Endometrium (tissue), 2 donors: ENCODE data around the gene MSRB2.
"Not testable (repeated sequence)": the region's sequence is repeated elsewhere in the genome, so short reads cannot be mapped to it uniquely, and the experiment has no call there.

Experiments used
- FAIRE-seq: peaks from 2 replicates; lab custom pipeline; 2012; peaks lifted over from hg19 to GRCh38; lab: Jason Lieb, UNC
- donor health status: control.
- donor health status: control.

Gene MSRB2

DNA sequence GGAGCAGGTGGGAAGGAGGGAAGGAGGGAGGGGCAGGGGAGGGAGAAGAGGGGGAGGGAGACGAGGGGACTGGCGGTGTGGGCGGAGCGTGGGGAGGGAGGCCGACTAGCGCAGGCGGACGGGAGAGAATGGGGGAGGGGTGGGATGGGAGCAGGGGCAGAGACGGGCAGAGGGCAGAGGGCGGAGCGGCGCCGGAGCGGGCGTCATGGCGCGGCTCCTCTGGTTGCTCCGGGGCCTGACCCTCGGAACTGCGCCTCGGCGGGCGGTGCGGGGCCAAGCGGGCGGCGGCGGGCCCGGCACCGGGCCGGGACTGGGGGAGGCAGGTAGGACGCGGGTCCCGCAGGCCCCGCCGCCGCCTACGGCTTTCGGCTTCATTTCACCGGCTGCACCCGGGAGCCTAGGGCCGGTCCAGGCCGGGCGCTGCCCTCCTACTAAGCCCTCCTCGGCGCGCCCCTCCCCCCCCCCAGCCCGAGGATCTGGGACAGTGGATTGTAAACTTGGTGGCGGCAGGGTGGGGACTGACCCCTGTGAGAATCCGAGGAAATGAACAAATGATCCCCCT is at the start of gene MSRB2:
MSRB2 (plus strand) TSS at position 176 of the 562 bp plus-strand sequence; CDS start at position 206, 30 bp downstream.
- FAIRE-seq = no peak

DNA sequence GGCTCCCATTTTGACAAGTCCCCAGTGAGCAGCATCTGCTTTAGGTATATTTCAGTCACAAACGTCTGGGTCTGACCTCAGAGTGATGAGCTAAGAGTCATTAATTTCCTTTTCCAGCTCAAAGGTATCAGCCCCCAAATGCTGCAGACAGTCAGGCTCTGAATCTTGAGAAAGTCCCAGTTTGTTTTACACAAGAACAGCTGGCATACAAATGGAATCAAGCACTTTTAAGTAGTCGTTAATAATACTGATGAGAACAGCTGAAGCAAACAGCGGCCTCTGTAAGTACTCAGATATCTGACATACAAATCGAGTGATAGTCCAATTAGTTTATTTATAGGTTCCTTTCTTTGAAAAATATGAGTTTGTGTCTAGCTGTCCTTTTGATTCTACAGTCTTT is 49.4 kb upstream of the MSRB2 start:
- FAIRE-seq = no peak

- no peak for FAIRE-seq
Observed at GRCh38 chr10:23047201-23048050, 48.0 kb upstream of the MSRB2 start.

DNA sequence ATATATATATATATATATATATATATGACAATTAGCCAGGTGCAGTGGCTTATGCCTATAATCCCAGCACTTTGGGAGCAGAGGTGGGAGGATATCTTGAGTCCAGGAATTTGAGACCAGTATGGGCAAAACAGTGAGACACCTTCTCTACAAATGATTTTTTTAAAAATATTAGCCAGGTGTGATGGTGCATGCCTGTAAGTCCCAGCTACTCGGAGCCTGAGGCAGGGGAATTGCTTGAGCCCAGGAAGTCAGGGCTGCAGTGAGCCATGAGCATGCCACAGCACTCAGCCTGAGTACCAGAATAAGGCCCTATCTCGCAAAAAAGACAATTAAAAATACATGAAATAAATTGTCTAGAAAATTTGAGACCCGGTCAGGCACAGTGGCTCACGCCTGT is 47.2 kb upstream of the MSRB2 start:
- FAIRE-seq = no peak

DNA sequence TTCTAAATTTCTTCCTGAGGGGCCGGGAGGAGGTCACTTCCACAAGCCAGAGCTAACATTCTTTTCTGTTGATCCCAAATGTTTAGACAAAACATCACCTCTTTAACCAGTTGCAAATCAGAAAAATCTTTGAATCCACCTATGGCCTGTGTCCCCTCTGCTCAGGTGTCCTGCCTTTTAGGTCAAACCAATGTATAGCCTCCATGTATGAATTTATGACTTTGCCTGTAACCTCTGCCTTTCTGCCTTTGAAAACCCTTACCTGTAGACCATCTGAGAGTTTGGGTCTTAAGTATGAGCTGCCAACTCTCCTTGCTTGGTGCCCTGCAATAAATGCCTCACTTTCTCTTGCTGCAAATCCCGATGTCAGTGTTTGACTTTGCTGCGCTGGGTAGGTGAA is 44.1 kb upstream of the MSRB2 start:
- no peak for FAIRE-seq

- no peak for FAIRE-seq
Observed at GRCh38 chr10:23051855-23052331, 43.5 kb upstream of the MSRB2 start.

GRCh38 chr10:23053036-23053435 is 42.3 kb upstream of the MSRB2 start:
- FAIRE-seq = no peak

DNA sequence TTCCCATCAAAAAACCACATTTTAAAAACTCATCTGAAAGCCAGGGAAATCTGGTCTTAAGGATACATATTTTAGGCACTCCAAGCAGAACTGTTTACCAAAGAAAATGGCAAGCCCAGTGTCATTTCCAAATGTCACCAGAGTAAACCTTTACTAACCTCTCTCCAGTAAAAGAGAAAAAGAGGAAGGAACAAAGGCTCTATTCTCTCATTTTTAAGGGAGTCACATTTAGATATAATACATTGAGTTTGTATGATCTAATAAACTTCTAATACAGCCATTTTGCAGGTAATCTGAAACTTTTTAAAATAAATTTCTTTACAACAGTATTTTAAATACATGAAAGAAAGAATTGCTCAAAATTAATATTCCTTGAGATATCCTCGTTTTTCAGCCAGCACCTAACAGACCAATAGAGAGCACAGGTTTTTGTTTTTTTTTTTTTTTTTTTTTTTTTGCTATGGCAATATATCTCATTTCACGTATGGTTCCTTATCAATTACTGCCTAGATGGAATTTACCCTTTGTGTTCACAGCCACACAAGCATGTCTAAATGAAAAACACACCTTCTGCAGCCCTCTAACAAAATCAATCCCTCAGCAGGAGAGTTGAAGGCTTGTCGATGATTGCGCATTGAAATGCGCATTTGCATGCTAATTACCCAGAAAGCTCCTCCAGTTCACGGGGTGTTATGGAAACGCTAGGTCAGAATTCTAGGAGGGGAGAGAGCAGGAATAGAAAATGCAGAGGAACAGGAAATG is 39.8 kb upstream of the MSRB2 start:
- FAIRE-seq = no peak

- no peak for FAIRE-seq
Observed at GRCh38 chr10:23056186-23056579, 39.2 kb upstream of the MSRB2 start.

DNA sequence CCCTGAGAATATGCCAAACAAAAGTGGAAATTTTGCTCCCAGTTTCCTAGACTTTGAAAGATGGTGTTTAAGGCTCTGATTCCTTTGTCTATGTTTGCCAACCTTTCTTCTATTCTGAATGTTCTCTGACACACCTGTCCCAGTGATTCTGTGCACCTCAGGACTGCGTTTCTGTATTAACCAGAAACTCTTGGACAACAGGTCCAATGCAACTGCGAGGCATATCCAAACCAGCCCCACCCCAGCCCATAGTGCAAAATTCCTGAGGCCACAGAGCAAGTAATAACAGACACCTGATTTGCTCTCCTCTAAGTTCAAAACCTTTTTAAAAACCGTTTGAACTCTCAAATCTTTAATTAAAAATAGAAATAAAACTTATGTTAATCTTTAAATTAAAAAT is 37.0 kb upstream of the MSRB2 start:
- FAIRE-seq = no peak

GRCh38 chr10:23060918-23061317 is 34.5 kb upstream of the MSRB2 start:
- FAIRE-seq = no peak

DNA sequence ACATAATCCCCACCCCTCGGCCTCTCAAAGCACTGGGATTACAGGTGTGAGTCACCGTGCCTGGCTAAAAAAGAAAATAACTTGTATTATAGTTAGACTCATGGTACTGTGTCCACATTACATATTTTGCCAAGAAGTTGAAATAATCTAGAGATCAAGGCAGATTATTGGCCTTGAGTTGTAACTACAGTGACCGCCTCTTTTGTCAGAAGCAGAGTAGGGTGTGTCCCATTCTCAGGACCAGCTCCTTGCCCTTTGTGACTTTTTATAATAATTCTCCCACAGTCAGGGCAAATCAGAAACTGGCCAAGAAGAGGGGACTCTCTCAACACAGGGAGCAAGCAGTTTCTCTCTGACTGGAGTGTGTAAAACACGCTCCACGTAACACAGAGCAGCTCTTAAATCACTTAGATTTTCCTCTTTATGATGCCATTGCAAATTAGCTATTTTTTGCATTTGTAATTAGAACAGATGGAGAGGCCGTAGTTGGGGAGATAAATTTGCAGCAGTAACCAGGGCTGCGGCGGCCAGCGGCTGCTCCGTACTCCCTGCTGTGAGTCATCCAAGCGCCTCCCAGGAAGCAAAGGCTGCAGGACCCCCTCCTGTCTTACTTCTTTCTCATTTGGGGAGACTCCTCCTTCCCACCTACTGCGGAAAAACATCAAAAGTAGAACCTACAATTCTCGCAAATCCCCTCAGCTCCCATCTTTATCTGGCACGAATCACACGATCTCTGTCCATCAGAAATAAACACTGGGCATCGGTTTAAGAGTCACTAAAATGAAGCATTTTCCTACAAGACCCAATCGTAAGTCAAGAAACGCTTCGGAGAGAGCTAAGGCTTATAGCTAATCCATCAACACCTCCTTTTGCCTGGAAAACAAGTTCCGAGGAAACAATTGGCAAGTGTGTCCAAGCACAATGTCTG is 32.1 kb upstream of the MSRB2 start:
- FAIRE-seq = no peak

DNA sequence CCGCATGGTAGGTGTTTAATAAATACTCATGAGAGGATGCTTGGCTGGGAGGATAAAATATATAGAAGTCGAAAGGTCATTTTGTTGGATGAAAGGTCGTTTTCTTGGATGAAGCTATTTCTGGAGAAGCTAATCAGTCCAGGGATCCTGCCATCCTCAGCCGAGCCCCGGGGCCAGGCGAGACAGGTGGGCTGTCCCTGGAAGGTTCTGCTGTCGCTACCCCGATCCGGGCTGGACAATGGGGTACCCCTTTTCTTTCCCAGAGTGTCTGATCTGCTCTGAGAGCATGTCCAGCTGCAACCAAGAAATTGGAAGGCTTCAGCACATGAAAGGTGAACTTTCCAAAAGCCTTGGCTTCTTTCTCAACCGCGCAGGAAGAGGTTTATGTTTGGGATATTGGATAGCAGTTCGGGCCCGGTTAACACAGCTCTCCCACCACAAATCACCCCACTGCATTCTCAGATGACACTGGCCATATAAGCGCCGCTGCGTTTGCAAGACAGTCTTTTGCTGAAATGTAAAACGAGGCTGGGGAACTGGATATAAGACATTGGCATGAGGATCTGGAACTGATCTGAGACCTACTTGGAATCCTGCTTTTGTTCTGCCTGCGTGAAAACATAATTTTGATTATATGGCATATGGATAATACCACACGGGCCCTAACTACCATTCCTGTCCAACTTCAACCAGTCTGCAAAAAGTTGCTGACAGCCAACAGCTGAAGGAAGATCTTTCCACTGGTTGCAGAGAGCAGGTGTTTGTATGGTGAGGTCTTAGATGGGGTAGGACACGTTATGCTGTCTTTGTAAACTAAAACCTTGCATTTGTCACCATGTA is 31.2 kb upstream of the MSRB2 start:
- FAIRE-seq = no peak

GRCh38 chr10:23064813-23065114 is 30.6 kb upstream of the MSRB2 start:
- FAIRE-seq = not testable (repeated sequence)

- FAIRE-seq = no peak
Observed at GRCh38 chr10:23065181-23065948, 30.0 kb upstream of the MSRB2 start.

DNA sequence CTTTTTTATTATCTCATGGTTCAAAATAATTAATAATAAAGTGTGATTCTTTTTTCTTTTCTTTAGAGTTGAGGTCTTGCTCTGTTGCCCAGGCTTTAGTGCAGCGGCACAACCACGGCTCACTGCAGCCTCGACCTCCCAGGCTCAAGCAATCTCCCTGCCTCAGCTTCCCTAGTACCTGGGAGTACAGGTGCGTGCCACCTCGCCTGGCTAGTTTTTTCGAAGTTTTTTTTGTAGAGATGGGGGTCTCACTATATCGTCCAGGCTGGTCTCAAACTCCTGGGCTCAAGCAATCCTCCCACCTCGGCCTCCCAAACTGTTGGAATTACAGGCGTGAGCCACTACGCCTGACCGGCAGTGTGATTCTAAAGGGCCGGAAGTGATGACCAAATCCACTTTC is 28.0 kb upstream of the MSRB2 start:
- no peak for FAIRE-seq

DNA sequence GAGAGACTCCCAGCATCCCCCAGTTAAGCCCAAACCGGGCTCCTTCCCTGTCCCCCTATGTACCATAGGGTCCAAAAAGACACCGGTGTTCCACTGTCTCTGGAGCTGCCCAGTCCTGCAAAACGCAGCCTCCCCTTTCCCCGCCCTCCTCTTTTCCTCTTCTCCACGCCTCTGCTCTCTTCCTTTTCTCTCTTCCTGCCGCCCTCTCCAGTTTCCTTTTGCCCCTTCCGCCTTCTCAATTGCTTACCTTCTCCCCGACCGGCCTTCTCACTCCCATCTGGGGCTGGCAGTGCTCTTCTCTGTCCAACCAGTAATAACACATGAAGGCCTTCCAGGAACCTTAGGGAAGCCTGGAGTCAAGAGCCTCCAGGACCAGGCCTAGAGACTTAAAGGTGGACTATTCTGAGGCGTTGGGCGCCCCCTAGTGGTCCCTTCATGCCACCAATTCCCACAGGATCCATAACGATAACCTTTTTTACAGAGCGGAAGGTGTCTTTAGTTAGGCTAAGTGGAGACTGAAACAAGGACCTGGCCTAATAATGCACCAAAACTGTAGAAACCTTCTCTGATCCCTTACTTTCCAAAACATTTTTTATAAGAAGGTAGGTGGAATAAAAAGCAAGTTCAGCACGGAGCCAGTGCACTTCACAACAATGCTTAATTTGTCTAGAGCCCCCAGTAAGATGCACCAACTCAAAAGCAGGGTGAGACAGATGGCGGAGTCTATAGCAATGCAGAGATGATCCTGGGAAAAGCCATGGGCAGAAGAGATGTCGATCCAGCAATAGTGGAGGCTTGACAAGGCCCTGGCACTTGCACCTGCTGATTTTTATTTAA is 27.2 kb upstream of the MSRB2 start:
- FAIRE-seq = no peak

DNA sequence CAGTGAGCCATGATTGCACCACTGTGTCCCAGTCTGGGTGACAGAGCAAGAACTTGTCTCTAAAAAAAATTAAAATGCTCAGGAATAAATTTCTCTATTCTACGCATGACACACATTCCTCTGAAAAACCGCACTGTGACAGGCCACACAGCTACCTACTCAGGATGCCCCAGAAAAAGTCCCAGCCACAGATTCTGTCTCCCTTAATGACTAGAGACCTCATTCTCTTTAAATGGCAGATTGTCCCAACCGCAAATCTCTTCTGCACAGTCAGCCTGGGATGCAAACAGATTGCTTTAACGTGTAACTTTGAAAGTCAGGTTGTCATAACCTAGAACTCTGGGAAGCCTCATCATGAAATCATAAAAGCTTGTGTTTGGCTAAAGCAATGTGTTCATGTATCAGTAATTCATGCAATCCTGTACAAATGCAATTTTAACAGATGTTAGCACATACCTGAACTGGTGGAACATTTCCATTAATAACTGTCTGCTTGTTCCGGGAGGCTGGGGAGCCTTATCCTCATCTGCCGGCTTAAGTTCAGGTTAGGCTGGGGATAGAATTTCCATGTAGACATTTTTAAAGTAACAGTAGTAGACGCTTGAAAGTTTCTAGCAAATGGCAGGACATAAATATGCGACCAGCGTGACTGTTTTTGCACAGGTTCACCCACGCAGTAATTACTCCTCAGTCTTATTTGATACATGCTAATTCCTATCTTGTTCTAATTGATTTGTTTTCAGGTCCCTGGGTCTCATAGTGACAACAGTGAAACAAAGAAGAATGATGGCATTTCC is 26.2 kb upstream of the MSRB2 start:
- FAIRE-seq = no peak
